C4-2B (cell line): ENCODE measurements around the gene LDB2.

Experiments used
- CTCF ChIP-seq: fragments of 450-650 bp; conservative IDR thresholded peaks from 2 replicates; pipeline ENCODE4 v1.5.1; 2017; ENCODE audit warnings: mild to moderate bottlenecking
- ZFX ChIP-seq: fragments of 450-650 bp; IDR thresholded peaks from 2 replicates; pipeline ENCODE4 v1.6.1; 2017

- no peak for TF ChIP-seq CTCF
- TF ChIP-seq ZFX: no peak
Measured at GRCh38 chr4:16597845-16598596, 300.4 kb downstream of the LDB2 start.
